ENCODE measurements around the gene SYCE3. TPM values are rescaled to one million over a fixed set of nuclear protein-coding genes. Genes with fewer than 3 reads are reported as not detected.

Gene SYCE3
- total and polyA plus RNA-seq, 8 donors, result 0.45 to 0.80 (median 0.63) TPM; not detected in 5

DNA sequence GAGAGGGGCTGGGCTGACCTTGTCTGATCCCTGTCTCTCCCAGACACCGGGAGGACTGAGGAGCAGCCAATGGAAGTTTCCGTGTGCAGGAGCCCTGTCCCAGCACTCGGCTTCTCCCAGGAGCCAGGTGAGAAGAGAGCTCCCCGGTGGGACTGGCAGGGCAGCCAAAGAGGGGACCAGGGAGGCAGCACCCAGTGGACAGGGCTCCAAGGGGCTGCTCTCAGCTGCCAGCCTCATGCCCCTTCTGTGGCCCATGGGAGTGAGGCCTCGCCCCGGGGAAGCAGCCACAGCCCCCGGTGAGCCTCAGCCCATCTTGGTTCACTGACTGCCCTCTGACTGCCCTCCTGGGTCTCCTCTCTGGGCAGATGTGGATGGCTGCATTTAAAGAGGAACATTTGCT lies 44.1 kb downstream of the SYCE3 start:
- H3K27me3 ChIP-seq, result no peaks in the 10 kb centered on the region
- DNase-seq (peak in 1 of 6 donors; percentile 50), FAIRE-seq (no peak), ATAC-seq (no peak)
- no peak overlapping the region for H3K27ac ChIP-seq
- peaks cover 0 to 51% (median 19%) of the 10 kb centered on the region in 3 donors for H3K36me3 ChIP-seq
- H3K4me1 ChIP-seq, result no peaks in the 10 kb centered on the region
- 94% methylated on average over 7 of the region's 7 CpGs for WGBS, 2 donors
- TF ChIP-seq CTCF (IDR thresholded peaks at IDR 0.05), result no peak
- H3K4me3 ChIP-seq, result no peak overlapping the region
- no peaks in the 10 kb centered on the region for H3K9me3 ChIP-seq
- intact Hi-C loops (cut with DNase I), result no loop called here

DNA sequence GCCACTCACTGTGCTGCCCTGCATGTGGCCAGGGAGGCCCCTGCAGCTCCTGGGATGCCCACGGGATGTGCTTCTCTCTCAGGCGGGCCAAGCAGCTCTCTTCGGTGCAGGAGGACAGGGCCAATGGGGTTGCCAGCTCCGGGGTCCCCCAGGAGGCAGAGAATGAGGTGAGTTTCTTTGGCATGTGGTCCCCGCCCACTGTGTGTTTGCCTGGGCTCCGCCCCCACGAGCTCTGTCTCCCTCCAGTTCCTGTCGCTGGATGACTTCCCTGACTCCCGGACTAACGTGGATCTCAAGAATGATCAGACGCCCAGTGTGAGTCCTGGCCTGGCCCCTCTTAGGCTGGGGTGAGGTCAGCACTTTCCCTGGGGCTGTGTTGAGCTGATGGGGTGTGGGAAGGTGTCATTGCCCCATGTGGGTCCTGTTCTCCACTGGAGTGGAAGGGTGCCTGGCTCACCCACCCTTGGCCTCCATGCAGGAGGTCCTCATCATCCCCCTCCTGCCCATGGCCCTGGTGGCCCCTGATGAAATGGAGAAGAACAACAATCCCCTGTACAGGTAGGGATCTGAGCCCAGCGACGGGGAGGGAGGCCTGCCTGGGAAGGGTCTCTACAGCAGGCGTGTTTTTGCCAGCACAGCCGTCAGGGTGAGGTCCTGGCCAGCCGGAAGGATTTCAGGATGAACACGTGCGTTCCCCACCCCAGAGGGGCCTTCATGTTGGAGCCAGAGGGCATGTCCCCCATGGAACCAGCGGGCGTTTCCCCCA lies 45.0 kb downstream of the SYCE3 start:
- Histone ChIP-seq H3K27me3 (no peaks in the 10 kb centered on the region), H3K9me3 (no peaks in the 10 kb centered on the region), H3K36me3 (peaks cover 0 to 42% (median 13%) of the 10 kb centered on the region in 3 donors), H3K4me3 (no peak overlapping the region), H3K4me1 (no peaks in the 10 kb centered on the region), H3K27ac (no peak overlapping the region)
- no peak for ATAC-seq
- peak in 1 of 6 donors; percentile 39 for DNase-seq
- FAIRE-seq, result no peak
- TF ChIP-seq CTCF (IDR thresholded peaks at IDR 0.05), result no peak
- intact Hi-C loops (cut with DNase I), result no loop called here
- WGBS, 2 donors, result 87 to 89% methylated on average over 20 of the region's 20 CpGs

DNA sequence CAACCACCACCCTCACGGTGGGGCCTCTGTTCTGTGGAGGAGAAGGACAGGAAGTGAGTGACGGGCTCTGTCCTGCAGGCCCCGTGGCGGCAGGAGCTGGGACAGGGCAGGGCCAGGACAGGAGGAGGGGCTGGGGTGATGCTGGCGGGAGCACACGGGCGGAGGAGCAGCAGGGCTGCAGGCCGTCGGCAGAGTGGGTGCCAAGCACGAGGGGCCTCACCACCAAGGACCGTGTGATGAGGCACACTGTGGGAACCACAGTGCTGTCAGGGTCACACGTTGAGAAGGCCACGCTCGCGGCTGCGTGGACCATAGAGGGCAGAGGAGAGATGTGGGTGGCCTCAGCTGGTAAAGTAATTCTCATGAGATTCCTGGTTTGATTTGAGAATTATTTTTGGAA lies 45.8 kb downstream of the SYCE3 start:
- intact Hi-C loops (cut with DNase I), result no loop called here
- DNase-seq (no peak), FAIRE-seq (no peak), ATAC-seq (no peak)
- Histone ChIP-seq H3K27ac (no peak overlapping the region), H3K4me1 (no peaks in the 10 kb centered on the region), H3K9me3 (no peaks in the 10 kb centered on the region), H3K4me3 (no peak overlapping the region), H3K27me3 (no peaks in the 10 kb centered on the region), H3K36me3 (peaks cover 0 to 34% (median 8%) of the 10 kb centered on the region in 3 donors)
- TF ChIP-seq CTCF (IDR thresholded peaks at IDR 0.05), result no peak
- WGBS, 2 donors, result 83 to 84% methylated on average over 16 of the region's 16 CpGs

- ATAC-seq (no peak), DNase-seq (no peak), FAIRE-seq (no peak)
- Histone ChIP-seq H3K4me3 (no peak overlapping the region), H3K4me1 (no peaks in the 10 kb centered on the region), H3K27ac (no peak overlapping the region), H3K36me3 (peaks cover 0 to 31% (median 8%) of the 10 kb centered on the region in 3 donors), H3K27me3 (no peaks in the 10 kb centered on the region), H3K9me3 (no peaks in the 10 kb centered on the region)
- intact Hi-C loops (cut with DNase I), result no loop called here
- no peak for TF ChIP-seq CTCF (IDR thresholded peaks at IDR 0.05)
- 90 to 93% methylated on average over 8 of the region's 8 CpGs for WGBS, 2 donors
Observed at GRCh38 chr22:50516068-50516467, 46.7 kb downstream of the SYCE3 start.

DNA sequence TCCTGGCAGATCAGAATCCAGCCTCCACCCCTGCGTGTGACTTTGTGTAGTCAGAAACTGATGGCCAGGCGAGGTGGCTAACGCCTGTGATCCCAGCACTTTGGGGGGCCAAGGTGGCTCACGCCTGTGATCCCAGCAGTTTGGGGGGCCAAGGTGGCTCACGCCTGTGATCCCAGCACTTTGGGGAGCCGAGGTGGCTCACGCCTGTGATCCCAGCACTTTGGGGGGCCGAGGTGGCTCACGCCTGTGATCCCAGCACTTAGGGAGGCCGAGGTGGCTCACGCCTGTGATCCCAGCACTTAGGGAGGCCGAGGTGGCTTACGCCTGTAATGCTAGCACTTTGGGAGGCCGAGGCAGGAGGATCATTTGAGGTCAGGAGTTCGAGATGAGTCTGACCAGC lies 49.5 kb downstream of the SYCE3 start:
- Histone ChIP-seq H3K9me3 (no peaks in the 10 kb centered on the region), H3K27me3 (no peaks in the 10 kb centered on the region), H3K36me3 (peaks cover 0 to 12% (median 0%) of the 10 kb centered on the region in 3 donors), H3K27ac (no peak overlapping the region), H3K4me3 (no peak overlapping the region), H3K4me1 (peaks cover 0 to 8% (median 0%) of the 10 kb centered on the region in 3 donors)
- 92 to 93% methylated on average over 15 of the region's 15 CpGs for WGBS, 2 donors
- DNase-seq, result no peak
- FAIRE-seq, result no peak
- intact Hi-C loops (cut with DNase I), result no loop called here
- TF ChIP-seq CTCF (IDR thresholded peaks at IDR 0.05), result no peak
- no peak for ATAC-seq

Data from pancreas (tissue), 10 donors.